ENCODE measurements around the gene PRKN.

Gene PRKN

GRCh38 chr6:162200945-162201690 is 526.4 kb downstream of the PRKN start:
- no peak overlapping the region for H3K4me3 ChIP-seq (ENCODE audit: low read depth, low read length)

GRCh38 chr6:162200041-162200440 is 527.5 kb downstream of the PRKN start:
- no peak overlapping the region for H3K4me3 ChIP-seq (ENCODE audit: low read depth, low read length)

- no peak overlapping the region for H3K4me3 ChIP-seq (ENCODE audit: low read depth, low read length)
These were observed 528.6 kb downstream of the PRKN start for GRCh38 chr6:162198925-162199324.

- H3K4me3 ChIP-seq (ENCODE audit: low read depth, low read length), result no peak overlapping the region
These were observed 529.5 kb downstream of the PRKN start for GRCh38 chr6:162198076-162198475.

GRCh38 chr6:162195441-162195840 is 532.1 kb downstream of the PRKN start:
- no peak overlapping the region for H3K4me3 ChIP-seq (ENCODE audit: low read depth, low read length)

- H3K4me3 ChIP-seq (ENCODE audit: low read depth, low read length), result no peak overlapping the region
These were observed 536.6 kb downstream of the PRKN start for GRCh38 chr6:162190981-162191380.

GRCh38 chr6:162187168-162187935 is 540.2 kb downstream of the PRKN start:
- H3K4me3 ChIP-seq (ENCODE audit: low read depth, low read length), result no peak overlapping the region

- no peak overlapping the region for H3K4me3 ChIP-seq (ENCODE audit: low read depth, low read length)
These were observed 543.1 kb downstream of the PRKN start for GRCh38 chr6:162184465-162184864.

- H3K4me3 ChIP-seq (ENCODE audit: low read depth, low read length), result no peak overlapping the region
These were observed 545.7 kb downstream of the PRKN start for GRCh38 chr6:162181741-162182401.

- no peak overlapping the region for H3K4me3 ChIP-seq (ENCODE audit: low read depth, low read length)
These were observed 546.5 kb downstream of the PRKN start for GRCh38 chr6:162181111-162181510.

- no peak overlapping the region for H3K4me3 ChIP-seq (ENCODE audit: low read depth, low read length)
These were observed 548.2 kb downstream of the PRKN start for GRCh38 chr6:162179196-162179951.

GRCh38 chr6:162178666-162179065 is 548.9 kb downstream of the PRKN start:
- no peak overlapping the region for H3K4me3 ChIP-seq (ENCODE audit: low read depth, low read length)

- H3K4me3 ChIP-seq (ENCODE audit: low read depth, low read length), result no peak overlapping the region
These were observed 549.3 kb downstream of the PRKN start for GRCh38 chr6:162178266-162178665.

GRCh38 chr6:162177746-162178145 is 549.8 kb downstream of the PRKN start:
- no peak overlapping the region for H3K4me3 ChIP-seq (ENCODE audit: low read depth, low read length)

- no peak overlapping the region for H3K4me3 ChIP-seq (ENCODE audit: low read depth, low read length)
These were observed 554.1 kb downstream of the PRKN start for GRCh38 chr6:162173466-162173865.

- no peak overlapping the region for H3K4me3 ChIP-seq (ENCODE audit: low read depth, low read length)
These were observed 562.1 kb downstream of the PRKN start for GRCh38 chr6:162165479-162165878.

GRCh38 chr6:162157167-162157870 is 570.2 kb downstream of the PRKN start:
- no peak overlapping the region for H3K4me3 ChIP-seq (ENCODE audit: low read depth, low read length)

GRCh38 chr6:162156146-162156545 is 571.4 kb downstream of the PRKN start:
- no peak overlapping the region for H3K4me3 ChIP-seq (ENCODE audit: low read depth, low read length)

- H3K4me3 ChIP-seq (ENCODE audit: low read depth, low read length), result no peak overlapping the region
These were observed 572.6 kb downstream of the PRKN start for GRCh38 chr6:162154930-162155329.

- H3K4me3 ChIP-seq (ENCODE audit: low read depth, low read length), result no peak overlapping the region
These were observed 573.6 kb downstream of the PRKN start for GRCh38 chr6:162154001-162154400.
